GM19455 (cell line): Measurements from ENCODE around the gene MYH13.

Experiments used
- ATAC-seq: cut with Tn5 transposase; IDR thresholded peaks from one replicate; pipeline ENCODE4 v1.9.1; 2021; ENCODE audit not compliant: unreplicated experiment

The MYH13 gene

DNA sequence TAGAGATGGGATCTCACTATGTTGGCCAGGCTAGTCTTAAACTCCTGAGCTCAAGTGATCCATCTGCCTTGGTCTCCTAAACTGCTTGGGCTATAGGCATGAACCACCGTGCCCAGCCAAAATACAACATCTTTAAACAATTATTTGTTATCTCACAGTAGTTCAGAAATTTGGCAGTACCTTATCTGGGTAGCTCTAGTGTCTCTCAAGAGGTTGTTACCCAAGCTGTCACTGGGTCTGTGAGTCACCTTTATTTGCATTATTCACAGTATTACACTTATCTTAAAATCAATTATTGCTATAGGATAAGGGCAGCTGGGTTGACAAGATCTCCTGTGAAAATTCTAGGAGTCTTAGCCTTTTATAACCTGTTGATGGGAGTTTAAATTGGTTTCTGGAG is 110.4 kb downstream of the MYH13 start:
- ATAC-seq = no peak

DNA sequence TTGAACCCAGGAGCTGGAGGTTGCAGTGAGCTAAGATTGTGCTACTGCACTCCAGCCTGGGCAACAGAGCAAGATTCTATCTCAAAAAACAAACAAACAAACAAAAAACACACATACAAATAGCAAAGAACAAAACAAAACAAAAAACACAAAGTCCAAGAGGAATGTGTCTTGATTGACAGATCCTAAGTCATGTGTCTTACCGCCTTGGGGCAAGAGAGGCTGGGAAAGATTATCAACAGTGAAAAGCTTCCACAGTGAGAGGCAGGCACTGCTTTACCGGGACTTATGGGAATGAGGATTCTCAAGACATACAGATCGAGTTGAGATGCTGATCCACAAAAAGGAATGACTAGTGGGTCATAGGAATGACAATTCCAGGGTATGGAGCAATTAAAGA is 111.7 kb downstream of the MYH13 start:
- ATAC-seq = no peak

DNA sequence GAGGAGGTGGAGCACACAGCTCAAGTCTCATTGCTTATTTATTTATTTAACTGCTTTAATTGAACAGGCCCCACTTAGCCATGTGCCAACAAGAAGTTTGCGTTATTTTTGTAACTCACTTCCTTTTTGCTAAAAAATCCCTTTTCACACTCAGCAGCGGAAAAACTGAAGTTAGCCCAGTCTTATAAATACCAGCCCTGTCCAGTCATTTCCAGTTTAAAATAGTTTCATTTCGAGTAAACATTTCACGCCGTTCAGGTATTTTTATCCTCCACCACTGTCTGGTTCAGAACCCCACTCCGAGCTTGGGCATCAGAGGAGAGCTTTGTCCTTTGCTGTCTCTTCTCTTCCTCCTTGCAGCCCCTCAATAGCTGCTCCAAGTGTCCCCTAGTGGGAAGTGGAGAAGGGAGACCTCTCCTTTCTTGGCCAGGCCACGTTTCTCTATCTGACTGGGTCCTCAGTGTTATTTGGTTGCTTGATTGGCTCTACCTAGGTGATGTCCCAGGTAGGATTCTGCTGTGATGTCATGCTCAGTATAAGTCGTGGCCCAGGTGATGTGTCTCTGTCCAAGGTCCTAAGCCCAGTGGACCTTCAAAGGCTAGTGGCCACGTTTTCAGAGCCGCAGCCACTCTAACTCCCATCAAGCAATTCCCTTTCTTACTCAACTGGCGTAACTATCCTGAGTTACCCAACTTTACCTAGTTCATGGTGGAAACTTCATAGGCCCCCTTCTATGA is 121.4 kb downstream of the MYH13 start:
- ATAC-seq = peak; percentile 72
